ENCODE results near the gene MKRN2OS. TPM values are rescaled to one million over a fixed set of nuclear protein-coding genes. Genes with fewer than 3 reads are reported as not detected.

MKRN2OS gene
- total and polyA plus RNA-seq, 10 of the 15 experiments (the other 5 are each of a cell fraction or from before 2014, with no cell fraction given), result 0.20 to 1.0 (median 0.40) TPM; not detected in 4

GRCh38 chr3:12496453-12496761, 48.9 kb downstream of the MKRN2OS start:
- no peak for FAIRE-seq
- H3K36me3 ChIP-seq (ENCODE audit: control insufficient read depth in 2 of 2, insufficient read depth in 2 of 2, low read length in 1 of 2), result peaks cover 3 to 10% of the 10 kb centered on the region in 2 experiments
- POLR2A ChIA-PET, result no interaction called here
- TF ChIP-seq NFYB (IDR thresholded peaks at IDR 0.05; ENCODE audit: insufficient read depth, low read depth, low read length) (no peak), CHD4 (IDR thresholded peaks at IDR 0.05) (no peak), ZSCAN29 (IDR thresholded peaks at IDR 0.05) (no peak), ELK1 (IDR thresholded peaks at IDR 0.05; ENCODE audit: low read depth, low read length) (no peak), CUX1 (IDR thresholded peaks at IDR 0.05; ENCODE audit: insufficient replicate concordance, low read depth, low read length) (no peak), REST (IDR thresholded peaks at IDR 0.05; ENCODE audit: low read depth, low read length) (no peak), BMI1 (IDR thresholded peaks at IDR 0.05; ENCODE audit: borderline replicate concordance) (no peak), SUZ12 (IDR thresholded peaks at IDR 0.05; ENCODE audit: unreplicated experiment) (no peak), BHLHE40 (IDR thresholded peaks at IDR 0.05; ENCODE audit: borderline replicate concordance in 1 of 2, low read depth in 2 of 2, low read length in 1 of 2) (no peak), CREM (IDR thresholded peaks at IDR 0.05; ENCODE audit: low read depth) (no peak), SMAD5 (IDR thresholded peaks at IDR 0.05; ENCODE audit: low read depth) (no peak), MAX (IDR thresholded peaks at IDR 0.05; ENCODE audit: low read depth, low read length) (no peak), SMC3 (IDR thresholded peaks at IDR 0.05; ENCODE audit: borderline replicate concordance, low read length) (no peak), KDM1A (IDR thresholded peaks at IDR 0.05; ENCODE audit: borderline replicate concordance) (no peak), GATAD2B (conservative IDR thresholded peaks at IDR 0.05; ENCODE audit: low read depth) (no peak), CBX5 (IDR thresholded peaks at IDR 0.05; ENCODE audit: low read depth) (no peak)

More at GRCh38 chr3:12496453-12496761, 48.9 kb downstream of the MKRN2OS start:
- no TSS peak for BruUV-seq (replicated peaks)
- Histone ChIP-seq H3K27me3 (replicated peaks in 1 of 2; ENCODE audit: control insufficient read depth in 2 of 2, insufficient read depth in 2 of 2, low read length in 1 of 2) (no peaks in the 10 kb centered on the region), H2AFZ (ENCODE audit: control insufficient read depth, low read depth, low read length) (no peak overlapping the region), H3K9ac (ENCODE audit: control insufficient read depth, insufficient read depth, low read length) (no peak overlapping the region), H3K79me2 (ENCODE audit: control insufficient read depth, insufficient read depth, low read length) (no peaks in the 10 kb centered on the region), H3K4me3 (no peak overlapping the region), H4K20me1 (ENCODE audit: control insufficient read depth, insufficient read depth) (no peaks in the 10 kb centered on the region), H3K4me2 (ENCODE audit: control insufficient read depth, insufficient read depth) (no peak overlapping the region), H3K9me3 (replicated peaks; ENCODE audit: control insufficient read depth, insufficient read depth, low read length) (no peaks in the 10 kb centered on the region), H3K4me1 (ENCODE audit: control insufficient read depth, insufficient read depth, low read length) (no peaks in the 10 kb centered on the region), H3K27ac (ENCODE audit: control insufficient read depth, insufficient read depth) (no peak overlapping the region)
- intact Hi-C loops (cut with micrococcal nuclease; ENCODE audit: unreplicated experiment) (no loop called here), in situ Hi-C loops (cut with MboI) (no loop called here)
- 95% methylated on average over 1 of the region's 1 CpG for WGBS (ENCODE audit: insufficient coverage, insufficient replicate concordance, low lambda C conversion rate, missing lambda C conversion rate)
- ChIA-PET SMC1A (ENCODE audit: uncharacterized antibody, unreplicated experiment) (interaction anchor here (1.7 kb wide), 1 partner anchor 12 kb away, joined by 6 read pairs; the partner anchor contains the start of gene TSEN2), RAD21 (ENCODE audit: unreplicated experiment) (no interaction called here), CTCF (interaction anchor here (1.0 to 2.8 kb wide), 3 partner anchors 12 to 58 kb away, joined by 3 to 12 read pairs (median 9); partner anchors contain the start of gene TSEN2)
- ATAC-seq, result no peak
- DNase-seq (ENCODE audit: low read depth, low spot score), result no peak
